H4 (cell line): ENCODE measurements around the gene PRDM15. TPM values are rescaled to one million over a fixed set of nuclear protein-coding genes. Genes with fewer than 3 reads are reported as not detected.
"Not testable (repeated sequence)": the region's sequence is repeated elsewhere in the genome, so short reads cannot be mapped to it uniquely, and the experiment has no call there.

ENCODE experiments used
- DNase-seq: peaks from one replicate; pipeline ENCODE4 v3.0.0-alpha.2; 2015; ENCODE audit warnings: low spot score
- total RNA-seq: library from RNA; depleted of rRNA; stranded (reverse); fragments of >200 nt; shearing (Covaris generic); gene quantifications from 2 replicates; pipeline ENCODE4 v1.2.3, GENCODE V29; 2014

PRDM15 gene
- total RNA-seq, 1 experiment from 2014 or later: 2.4 TPM

GRCh38 chr21:41805643-41806042 is 73.5 kb downstream of the PRDM15 start:
- no peak for DNase-seq

- no peak for DNase-seq
Measured at GRCh38 chr21:41805038-41805437, 74.1 kb downstream of the PRDM15 start.

GRCh38 chr21:41804381-41804780 is 74.8 kb downstream of the PRDM15 start:
- DNase-seq: no peak

- DNase-seq: no peak
Measured at GRCh38 chr21:41803316-41803715, 75.8 kb downstream of the PRDM15 start.

- no peak for DNase-seq
Measured at GRCh38 chr21:41802684-41803083, 76.5 kb downstream of the PRDM15 start.

- DNase-seq: no peak
Measured at GRCh38 chr21:41802198-41802584, 77.0 kb downstream of the PRDM15 start.

GRCh38 chr21:41801321-41802197 is 77.6 kb downstream of the PRDM15 start:
- DNase-seq: no peak

- no peak for DNase-seq
Measured at GRCh38 chr21:41800425-41801320, 78.5 kb downstream of the PRDM15 start.

- no peak for DNase-seq
Measured at GRCh38 chr21:41799763-41800162, 79.4 kb downstream of the PRDM15 start.

- DNase-seq: no peak
Measured at GRCh38 chr21:41798326-41798725, 80.8 kb downstream of the PRDM15 start.

GRCh38 chr21:41796476-41797080 is 82.6 kb downstream of the PRDM15 start:
- DNase-seq: no peak

- no peak for DNase-seq
Measured at GRCh38 chr21:41795726-41796125, 83.4 kb downstream of the PRDM15 start.

GRCh38 chr21:41794600-41794999 is 84.5 kb downstream of the PRDM15 start:
- no peak for DNase-seq

- DNase-seq: no peak
Measured at GRCh38 chr21:41792711-41793110, 86.4 kb downstream of the PRDM15 start.

GRCh38 chr21:41786509-41786987 is 92.6 kb downstream of the PRDM15 start:
- peak; percentile 91 for DNase-seq

GRCh38 chr21:41785262-41785661 is 93.9 kb downstream of the PRDM15 start:
- not testable (repeated sequence) for DNase-seq

GRCh38 chr21:41784456-41785102 is 94.6 kb downstream of the PRDM15 start:
- no peak for DNase-seq

- peak; percentile 91 for DNase-seq
Measured at GRCh38 chr21:41783476-41784180, 95.5 kb downstream of the PRDM15 start.

GRCh38 chr21:41781050-41781410 is 98.1 kb downstream of the PRDM15 start:
- no peak for DNase-seq

GRCh38 chr21:41780337-41781049 is 98.7 kb downstream of the PRDM15 start:
- no peak for DNase-seq
